Measurements from ENCODE around the gene ELP2.
"Not testable (repeated sequence)": the region's sequence is repeated elsewhere in the genome, so short reads cannot be mapped to it uniquely, and the experiment has no call there.

Gene ELP2

DNA sequence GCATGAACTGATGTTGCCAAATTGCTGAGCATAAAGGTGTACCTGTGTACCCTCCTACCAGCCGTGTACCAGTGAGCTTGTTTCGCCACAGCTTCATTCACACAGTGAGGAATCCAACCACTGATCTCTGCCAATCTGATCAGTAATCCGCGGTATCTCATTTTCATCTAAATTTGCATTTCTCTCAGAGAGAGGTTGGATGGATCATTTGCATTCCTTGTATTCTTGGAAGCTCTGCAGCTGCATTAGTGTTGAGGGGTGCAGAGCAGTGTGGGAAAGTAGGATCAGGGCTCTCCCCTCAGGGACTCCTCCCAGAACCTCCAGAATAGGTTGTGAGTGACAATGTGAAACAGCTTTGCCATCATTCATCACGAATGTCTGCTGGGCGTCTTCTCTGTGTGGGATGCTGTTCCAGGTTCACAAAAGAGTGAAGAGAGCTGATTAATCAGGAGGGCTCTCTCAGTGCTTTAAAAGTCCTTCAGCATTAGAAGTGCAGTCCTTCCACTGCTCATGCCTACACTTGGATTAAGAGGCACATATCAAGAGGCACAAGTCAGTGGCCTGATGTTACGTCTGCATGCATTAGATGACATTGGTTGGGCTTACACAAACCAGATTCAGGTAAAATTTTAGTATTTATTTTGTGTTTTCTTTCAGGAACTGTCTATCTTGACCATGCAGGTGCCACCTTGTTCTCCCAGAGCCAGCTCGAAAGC is 65.1 kb downstream of the ELP2 start:
- no peak for DNase-seq

DNA sequence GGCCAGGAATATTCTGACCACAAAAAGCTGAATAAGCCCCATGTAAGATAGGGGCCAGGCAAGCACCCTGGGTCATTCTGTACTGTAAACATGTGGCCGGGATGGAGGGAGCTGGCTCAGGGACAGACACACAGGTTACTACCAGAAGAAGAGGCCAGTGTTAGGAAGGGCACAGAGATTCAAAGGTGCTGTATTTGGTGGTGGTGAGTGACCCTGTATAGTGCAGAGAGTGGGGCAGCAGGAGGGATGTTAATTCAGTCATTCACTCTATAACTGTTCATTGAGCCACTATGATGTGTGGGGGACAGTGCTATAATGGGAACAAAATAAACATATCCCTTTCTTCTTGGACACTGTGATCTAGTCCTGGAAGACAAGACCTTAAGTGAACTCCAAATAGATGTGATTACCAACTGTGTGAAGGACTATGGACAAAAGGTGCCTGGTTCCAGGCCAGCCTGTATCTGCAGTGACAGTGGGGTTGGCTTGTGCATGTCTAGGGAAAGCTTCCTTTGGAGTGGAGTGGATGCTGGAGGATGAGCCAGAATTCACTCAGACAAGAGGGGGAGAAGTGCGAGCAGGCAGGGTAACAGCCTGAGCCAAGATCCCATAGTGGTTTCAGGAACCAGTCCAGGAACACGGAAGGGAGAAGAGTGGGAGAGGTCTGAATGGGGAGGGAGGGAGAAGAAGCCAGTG is 65.9 kb downstream of the ELP2 start:
- no peak for DNase-seq

DNA sequence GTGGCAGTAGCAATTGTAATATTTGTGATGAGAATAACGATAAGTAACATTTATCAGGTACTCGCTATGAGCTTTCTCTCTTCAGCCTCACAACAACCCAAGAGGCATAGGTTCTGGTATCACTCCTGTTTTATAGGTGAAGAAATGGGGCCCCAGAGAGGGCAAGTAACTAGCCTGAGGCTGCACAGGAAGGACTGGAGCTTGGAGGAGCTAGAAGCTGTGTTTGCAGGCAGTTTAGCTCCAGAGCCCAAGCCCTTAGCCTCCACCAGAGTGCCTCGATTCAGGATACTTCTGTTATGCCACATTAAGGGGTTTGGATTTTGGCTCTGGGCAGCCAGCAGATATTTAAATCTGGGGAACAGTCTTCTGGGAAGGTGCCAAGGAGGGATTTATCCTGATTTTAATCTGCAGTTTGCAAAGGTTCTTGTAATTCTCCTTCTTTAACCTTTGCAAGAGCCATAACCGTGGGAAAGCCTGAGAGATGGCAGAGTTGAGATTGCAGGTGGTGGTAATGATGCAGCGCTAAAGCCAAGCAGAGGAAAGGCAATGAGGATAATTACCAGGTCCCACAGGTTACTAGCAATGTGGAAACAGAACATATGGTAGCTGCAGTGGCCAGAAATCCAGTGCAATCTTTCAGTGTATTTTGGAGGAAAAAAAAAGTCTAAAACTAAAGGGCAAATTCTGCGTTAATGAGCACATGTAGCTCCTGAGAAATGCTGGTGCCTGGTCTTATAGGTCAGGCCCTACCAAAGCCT is 66.7 kb downstream of the ELP2 start:
- DNase-seq, result no peak

DNA sequence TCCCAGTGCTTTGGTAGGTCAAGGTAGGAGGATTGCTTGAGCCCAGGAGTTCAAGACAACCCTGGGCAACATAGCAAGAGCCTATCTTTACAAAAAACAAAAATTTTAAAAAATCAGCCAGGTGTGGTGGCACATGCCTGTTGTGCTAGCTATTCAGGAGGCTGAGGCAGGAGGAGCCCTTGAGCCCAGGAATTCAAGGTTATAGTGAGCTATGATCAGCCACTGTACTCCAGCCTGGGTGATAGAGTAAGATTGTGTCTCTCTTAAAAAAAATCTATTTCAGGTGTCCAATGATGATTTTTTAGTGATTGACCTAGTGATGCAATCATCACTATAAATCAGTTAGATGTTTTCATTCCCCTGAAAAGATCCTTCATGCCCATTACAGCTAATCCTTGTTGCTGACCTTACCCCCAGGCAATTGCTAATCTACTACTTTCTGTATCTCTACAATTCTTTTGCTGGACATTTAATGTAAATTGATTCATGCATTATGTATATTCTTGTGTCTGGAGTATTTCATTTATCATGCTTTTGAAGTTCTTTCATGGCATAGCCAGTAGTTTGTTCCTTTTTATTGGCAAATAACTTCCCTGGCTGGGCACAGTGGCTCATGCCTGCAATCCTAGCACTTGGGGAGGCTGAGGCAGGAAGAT is 67.9 kb downstream of the ELP2 start:
- no peak for DNase-seq

DNA sequence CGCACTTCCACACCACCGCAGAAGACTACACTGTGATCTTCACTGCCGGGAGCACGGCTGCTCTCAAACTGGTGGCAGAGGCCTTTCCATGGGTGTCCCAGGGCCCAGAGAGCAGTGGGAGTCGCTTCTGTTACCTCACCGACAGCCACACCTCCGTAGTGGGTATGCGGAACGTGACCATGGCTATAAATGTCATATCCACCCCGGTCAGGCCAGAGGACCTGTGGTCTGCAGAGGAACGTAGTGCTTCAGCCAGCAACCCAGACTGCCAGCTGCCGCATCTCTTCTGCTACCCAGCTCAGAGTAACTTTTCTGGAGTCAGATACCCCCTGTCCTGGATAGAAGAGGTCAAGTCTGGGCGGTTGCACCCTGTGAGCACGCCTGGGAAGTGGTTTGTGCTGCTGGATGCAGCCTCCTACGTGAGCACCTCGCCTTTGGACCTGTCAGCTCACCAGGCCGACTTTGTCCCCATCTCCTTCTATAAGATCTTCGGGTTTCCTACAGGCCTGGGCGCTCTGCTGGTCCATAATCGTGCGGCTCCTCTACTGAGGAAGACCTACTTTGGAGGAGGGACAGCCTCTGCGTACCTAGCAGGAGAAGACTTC is 70.1 kb downstream of the ELP2 start:
- DNase-seq, result no peak

DNA sequence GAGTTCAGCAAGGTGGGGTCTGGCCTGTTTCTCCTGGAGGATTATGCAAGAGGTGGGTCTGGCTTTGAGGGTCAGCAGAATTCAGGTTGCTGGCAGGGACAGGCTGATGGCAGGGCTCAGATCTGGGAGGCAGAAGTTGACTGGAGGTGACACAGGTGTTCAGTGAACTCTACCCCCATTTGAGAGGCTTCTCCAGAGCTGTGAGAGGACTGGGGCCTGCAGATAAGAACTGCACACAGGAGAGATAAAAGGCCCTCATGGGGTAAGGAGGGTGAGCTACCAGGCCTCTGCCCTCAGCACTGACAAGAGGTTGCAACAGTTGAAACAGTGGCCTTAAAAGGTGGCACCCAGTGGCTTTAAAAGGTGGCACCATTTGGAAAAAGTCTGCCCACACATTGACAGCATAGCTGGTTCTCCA is 70.7 kb downstream of the ELP2 start:
- no peak for DNase-seq

DNA sequence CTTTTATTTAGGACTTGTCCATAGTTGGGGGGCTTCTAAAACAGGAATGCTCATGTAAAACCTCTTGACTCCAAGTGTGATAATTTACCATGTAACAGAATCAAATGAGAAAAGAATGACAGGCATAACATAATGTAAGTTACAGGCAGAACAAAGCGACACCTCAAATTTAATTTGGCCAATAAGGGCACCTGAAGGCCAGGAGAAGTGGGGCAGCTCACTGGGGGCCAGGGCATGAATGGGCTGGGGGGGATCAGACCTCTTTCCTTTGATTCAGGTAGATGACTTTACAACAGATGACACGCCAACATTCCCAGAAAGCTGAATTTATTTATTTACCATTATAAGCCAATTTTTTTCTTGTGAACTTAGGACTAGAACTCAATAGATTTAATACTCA is 72.1 kb downstream of the ELP2 start:
- no peak for DNase-seq

DNA sequence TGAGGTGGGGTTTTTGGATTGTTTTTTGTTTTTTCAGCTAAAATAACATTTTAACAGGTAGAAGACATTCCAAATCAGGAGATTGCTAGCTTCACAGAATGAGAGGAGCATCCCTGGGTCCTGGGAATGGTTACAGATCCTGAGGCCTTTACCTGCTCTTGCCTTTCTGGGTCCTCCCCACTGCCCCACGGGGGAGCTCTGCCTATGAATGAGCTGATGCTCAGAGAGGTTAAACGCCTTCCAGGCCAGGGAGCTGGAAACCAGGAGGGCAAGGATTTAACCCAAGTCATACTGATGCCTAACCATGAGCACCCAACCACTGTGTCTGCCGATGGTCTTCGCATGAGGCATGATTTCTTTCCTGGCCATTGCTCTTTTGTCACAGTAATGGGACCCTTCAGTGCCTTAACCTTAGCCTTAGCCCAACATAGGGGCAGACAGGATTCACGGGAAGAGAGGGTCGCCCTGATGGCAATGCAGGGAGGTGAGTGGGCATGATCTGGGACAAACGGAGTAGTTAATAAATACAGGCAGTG is 73.7 kb downstream of the ELP2 start:
- no peak for DNase-seq

DNA sequence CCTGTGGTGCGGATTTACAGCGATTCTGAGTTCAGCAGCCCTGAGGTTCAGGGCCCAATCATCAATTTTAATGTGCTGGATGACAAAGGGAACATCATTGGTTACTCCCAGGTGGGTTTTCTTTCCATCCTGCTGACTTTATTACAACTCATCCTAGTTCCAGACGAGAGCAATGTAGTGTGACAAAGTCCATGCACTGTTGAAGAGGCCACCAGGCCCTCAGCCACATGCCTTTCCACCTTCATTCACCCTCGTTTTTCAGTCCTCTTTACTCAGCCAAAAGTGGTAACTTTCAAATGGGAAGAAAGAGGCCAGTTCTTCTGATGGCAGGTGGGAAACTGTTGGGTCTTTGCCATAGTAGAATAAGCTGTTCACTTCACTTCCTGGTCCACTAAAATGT is 75.5 kb downstream of the ELP2 start:
- DNase-seq, result no peak

DNA sequence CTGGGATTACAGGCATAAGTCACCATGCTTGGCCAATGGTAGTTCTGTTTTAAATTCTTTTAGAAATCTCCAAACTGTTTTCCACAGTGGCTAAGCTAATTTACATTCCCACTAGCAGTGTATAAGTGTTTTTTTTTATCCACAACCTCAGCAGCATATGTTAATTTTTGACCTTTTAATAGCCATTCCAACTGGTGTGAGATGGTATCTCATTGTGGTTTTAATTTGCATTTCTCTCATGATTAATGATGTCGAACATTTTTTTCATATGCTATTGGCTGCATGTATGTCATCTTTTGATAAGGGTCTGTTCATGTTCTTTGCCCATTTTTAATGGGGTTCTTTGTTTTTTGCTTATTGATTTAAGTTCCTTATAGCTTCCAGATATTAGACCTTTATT is 77.6 kb downstream of the ELP2 start:
- no peak for DNase-seq

DNA sequence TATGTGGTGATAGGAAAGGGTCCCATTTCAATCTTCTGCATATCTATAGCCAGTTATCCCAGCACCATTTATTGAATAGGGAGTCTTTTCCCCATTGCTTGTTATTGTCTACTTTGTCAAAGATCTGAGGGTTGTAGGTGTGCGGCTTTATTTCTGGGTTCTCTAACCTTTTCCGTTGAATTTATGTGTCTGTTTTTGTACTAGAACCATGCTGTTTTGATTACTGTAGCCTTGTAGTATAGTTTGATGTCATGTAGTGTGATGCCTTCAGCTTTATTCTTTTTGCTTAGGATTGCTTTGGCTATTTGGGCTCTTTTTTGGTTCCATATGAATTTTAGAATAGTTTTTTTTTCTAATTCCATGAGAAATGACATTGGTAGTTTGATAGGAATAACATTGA is 78.3 kb downstream of the ELP2 start:
- not testable (repeated sequence) for DNase-seq

DNA sequence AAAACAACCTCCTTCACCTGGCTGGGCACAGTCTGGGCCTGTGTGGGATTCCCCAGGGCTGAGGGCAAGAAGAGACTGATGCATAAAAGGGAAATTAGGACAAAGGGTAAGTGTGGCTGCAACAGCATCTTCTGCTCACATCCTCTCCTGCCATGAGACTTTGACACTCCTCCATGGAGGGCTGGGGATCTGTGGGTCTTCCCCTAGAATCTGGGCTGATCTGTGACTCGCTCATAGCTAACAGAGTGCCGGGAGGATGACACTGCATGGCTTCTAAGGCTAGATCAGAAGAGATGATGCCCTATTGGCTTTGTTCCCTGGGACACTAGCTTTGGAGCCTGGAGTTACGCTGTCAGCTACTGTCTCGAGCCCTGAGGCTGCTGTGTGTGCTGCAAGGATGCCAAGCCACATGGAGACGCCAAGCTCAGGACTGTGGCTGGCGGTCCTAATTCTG is 81.9 kb downstream of the ELP2 start:
- no peak for DNase-seq

DNA sequence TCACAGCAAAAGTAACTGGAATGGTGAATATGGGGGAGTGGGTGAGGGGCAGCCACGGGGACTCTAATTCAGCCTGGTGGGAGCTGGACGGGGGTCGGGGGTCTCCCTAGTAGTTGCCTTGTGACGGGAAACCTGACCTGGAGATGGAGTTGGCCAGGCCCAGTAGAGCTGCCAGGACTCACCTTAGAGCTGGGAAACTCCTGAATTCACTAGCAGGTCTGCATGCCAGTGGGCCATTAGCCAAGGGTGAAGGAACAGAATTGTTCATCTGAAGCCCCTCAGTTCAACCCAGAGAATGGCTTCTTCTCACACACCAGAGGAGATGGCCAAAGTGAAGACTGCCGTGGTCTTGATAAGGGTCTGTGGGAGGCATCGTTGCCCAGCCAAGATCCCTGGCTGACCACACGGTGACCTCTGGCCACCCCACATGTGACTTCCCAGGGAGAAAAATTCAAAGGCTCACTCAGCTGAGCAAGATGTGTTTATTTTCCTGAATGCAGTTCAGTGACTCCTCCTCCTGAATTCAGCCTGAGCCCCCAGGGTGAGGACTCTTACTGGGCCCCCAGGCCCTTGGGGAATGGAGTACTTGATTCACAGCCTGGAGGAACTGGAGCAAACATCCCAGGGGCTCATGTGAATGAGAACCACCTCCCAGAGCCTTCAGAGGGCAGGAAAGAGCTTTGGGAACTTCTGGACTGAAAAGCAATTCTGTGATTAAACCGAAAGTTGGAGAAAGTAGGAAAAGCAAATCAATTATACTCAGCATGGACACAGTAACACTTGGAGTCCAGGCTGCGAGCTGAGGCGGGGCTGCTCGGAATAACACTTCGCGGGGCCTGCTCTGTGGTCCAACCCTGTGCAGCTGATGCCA is 82.8 kb downstream of the ELP2 start:
- DNase-seq, result no peak

DNA sequence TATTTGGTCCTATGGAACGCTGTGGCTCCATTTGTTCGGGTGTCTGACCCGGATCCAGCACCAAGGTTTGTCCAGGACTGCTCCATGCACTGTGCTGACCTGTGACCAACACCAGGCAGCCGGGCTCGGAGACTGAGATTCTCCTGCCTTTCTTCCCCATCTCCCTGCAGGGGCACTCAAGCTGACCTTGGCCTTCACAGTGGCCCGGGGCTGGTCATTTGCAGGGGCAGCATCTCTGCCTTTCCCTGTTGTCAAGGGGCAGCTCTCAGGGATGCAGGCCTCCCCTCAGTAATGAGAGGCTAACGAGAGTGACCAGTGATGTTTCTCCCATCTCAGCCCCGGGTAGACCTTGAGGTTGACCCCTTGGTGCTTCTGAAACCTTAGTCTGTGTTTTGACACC is 85.1 kb downstream of the ELP2 start:
- DNase-seq, result no peak

DNA sequence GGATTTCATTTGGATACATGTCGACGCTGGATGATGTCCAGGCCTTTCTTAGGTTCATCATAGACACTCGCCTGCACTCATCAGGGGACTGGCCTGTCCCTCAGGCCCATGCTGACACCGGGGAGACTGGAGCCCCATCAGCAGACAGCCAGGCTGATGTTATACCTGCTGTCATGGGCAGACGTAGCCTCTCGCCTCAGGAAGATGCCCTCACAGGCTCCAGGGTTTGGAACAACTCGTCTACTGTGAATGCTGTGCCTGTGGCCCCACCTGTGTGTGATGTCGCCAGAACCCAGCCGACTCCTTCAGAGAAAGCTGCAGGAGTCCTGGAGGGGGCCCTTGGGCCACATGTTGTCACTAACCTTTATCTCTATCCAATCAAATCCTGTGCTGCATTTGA is 85.9 kb downstream of the ELP2 start:
- DNase-seq, result no peak

DNA sequence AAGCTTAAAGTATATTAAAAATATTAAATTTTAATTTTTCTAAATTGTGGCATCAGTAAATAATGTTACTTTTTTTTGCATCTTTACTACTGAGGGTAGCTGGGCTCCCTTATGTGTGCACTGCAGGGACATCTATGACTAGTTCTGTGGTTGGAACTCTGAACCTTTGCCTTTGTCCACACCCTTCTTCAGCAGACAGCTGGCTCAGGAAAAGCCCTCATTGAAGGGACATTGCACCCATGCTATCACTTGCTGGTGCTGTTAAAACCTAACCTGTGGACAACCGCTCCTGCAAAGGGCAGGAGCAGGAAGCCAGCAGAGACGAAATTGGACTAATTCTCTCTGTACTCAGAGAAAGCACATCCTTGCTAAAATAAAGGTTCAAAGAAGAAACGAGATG is 87.6 kb downstream of the ELP2 start:
- DNase-seq, result no peak

DNA sequence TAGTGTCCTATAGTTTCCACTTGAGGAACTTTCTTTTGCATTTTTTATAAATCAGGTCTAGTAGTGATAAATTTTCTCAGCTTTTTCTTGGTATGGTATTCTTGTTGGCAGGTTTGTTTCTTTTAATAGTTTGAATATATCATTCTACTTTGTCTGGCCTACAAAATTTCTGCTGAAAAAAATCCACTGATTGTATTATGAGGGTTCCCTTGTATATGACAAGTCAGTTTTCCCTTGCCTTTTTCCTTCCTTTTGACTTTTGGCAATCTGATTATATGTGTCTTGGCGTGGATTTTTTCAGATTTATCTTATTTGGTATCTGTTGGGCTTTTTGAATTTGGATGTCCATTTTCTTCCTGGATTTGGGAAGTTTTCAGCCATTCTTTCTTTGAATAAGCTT is 99.5 kb downstream of the ELP2 start:
- DNase-seq, result no peak

Data from NCI-H510A (cell line).